HFF-Myc (cell line): ENCODE results near the gene LHFPL2.
"Not testable (repeated sequence)": the region's sequence is repeated elsewhere in the genome, so short reads cannot be mapped to it uniquely, and the experiment has no call there.

Experiments used
- DNase-seq: peaks from one replicate; pipeline ENCODE4 v3.0.0-alpha.2; 2011; ENCODE audit warnings: low read depth; ENCODE audit errors: extremely low read depth
- H3K4me3 ChIP-seq: replicated peaks from 2 replicates; pipeline ENCODE4 v1.5.1; 2011; ENCODE audit warnings: low read depth, mild to moderate bottlenecking, control low read depth, low read length
- CTCF ChIP-seq: IDR thresholded peaks from 2 replicates; pipeline ENCODE4 v1.5.1; 2012; ENCODE audit warnings: mild to moderate bottlenecking, low read depth, low read length, control low read depth; ENCODE audit errors: missing control alignments

The LHFPL2 gene

GRCh38 chr5:78622302-78622971 is 26.1 kb downstream of the LHFPL2 start:
- TF ChIP-seq CTCF, result no peak
- no peak for DNase-seq
- no peak overlapping the region for H3K4me3 ChIP-seq

GRCh38 chr5:78621291-78621738 is 27.3 kb downstream of the LHFPL2 start:
- no peak for DNase-seq
- TF ChIP-seq CTCF, result no peak
- H3K4me3 ChIP-seq, result no peak overlapping the region

- H3K4me3 ChIP-seq, DNase-seq: not testable (repeated sequence)
Measured at GRCh38 chr5:78620119-78620518, 28.5 kb downstream of the LHFPL2 start.

GRCh38 chr5:78618303-78618702 is 30.3 kb downstream of the LHFPL2 start:
- DNase-seq, result no peak

GRCh38 chr5:78615697-78616096 is 32.9 kb downstream of the LHFPL2 start:
- TF ChIP-seq CTCF, result no peak
- DNase-seq, result no peak
- no peak overlapping the region for H3K4me3 ChIP-seq

More at GRCh38 chr5:78618303-78618702, 30.3 kb downstream of the LHFPL2 start:
- H3K4me3 ChIP-seq, result no peak overlapping the region
- TF ChIP-seq CTCF, result no peak

GRCh38 chr5:78614816-78615215 is 33.8 kb downstream of the LHFPL2 start:
- no peak overlapping the region for H3K4me3 ChIP-seq
- TF ChIP-seq CTCF, result no peak
- DNase-seq, result no peak

GRCh38 chr5:78613756-78614155 is 34.8 kb downstream of the LHFPL2 start:
- H3K4me3 ChIP-seq, result no peak overlapping the region
- no peak for DNase-seq
- TF ChIP-seq CTCF, result no peak
